GM18951 (cell line): ENCODE measurements around the gene ENTREP1.
"Not testable (repeated sequence)": the region's sequence is repeated elsewhere in the genome, so short reads cannot be mapped to it uniquely, and the experiment has no call there.

Source experiments
- POLR2A ChIP-seq: IDR thresholded peaks from 4 replicates; pipeline ENCODE4 v1.6.1; 2011; ENCODE audit warnings: mild to moderate bottlenecking; ENCODE audit not compliant: insufficient read length, insufficient read depth; ENCODE audit errors: extremely low read depth
- in situ Hi-C: fragments of 300-500 bp; cut with MboI; formaldehyde crosslinking; loops from one replicate; pipeline ENCODE4 v1.12.0; 2022; ENCODE audit warnings: low sequenced_read_pairs, mixed read lengths, inconsistent platforms; ENCODE audit not compliant: unreplicated experiment

The ENTREP1 gene

DNA sequence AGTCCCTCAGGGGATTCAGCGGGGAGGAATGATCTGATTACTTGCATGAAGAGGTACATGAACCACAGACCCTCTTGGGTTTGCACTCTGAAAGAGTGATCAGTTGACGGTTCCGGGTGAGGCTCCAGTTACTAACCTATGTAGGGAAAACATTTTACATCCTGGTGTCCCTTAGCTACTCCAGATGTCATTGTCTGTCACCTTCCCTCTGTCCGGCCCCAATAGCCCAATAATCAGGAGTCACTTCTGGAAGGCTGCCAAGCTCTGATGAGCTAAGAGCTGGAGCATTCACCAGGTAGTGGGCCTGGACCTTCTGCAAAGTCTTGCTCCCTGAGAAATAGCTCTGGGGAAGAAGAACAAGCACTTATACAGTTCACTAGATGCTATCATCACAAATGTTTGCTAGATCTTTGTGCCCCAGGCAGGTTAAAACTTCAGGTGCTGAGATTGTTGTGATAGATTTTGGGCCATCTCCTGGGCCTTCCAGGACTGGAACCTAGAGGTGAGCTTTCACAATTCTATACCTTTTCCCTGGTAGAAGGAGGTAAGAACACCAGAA, 64.5 kb downstream of the ENTREP1 start:
- no peak for TF ChIP-seq POLR2A
- in situ Hi-C loops: no loop called here

DNA sequence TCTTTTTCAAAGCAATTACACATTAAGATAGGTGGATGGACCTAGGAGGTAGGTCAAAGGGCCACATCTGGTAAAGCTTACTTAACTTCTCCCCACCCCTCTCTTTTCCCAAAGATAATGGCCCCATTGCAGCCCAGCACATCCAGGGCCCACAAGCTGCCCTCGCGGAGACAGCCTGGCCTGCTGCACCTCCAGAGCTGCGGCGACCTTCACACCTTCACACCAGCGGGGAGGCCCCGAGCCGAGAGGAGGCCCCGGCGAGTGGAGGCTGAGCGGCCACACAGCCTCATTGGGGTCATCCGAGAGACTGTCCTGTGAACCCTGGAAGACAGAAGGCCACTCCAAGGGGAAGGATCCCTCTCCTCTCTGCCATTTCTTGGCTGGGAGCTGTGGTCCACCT, 66.5 kb downstream of the ENTREP1 start:
- in situ Hi-C loops: no loop called here
- no peak for TF ChIP-seq POLR2A

GRCh38 chr9:69391946-69392345, 66.9 kb downstream of the ENTREP1 start:
- in situ Hi-C loops: no loop called here
- TF ChIP-seq POLR2A: no peak

DNA sequence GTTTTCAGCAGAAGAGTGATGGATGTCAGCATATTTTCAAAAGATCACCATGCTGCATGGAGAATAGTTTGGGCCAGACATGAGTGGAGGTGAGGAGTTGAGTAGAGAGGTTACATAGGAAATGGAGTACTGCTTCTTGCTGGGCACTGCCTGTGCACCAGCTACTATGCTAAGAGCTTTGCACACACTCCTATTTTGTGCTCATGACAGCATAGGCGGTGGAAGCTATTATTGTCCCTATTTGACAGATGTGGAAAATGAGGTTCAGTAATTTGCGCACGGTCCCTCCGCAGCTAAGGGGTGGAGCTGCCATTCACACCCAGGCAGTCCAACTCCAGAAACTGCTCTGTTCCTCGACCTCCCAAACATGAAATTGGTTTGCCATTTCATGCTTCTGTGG, 67.8 kb downstream of the ENTREP1 start:
- in situ Hi-C loops: no loop called here
- TF ChIP-seq POLR2A: no peak

DNA sequence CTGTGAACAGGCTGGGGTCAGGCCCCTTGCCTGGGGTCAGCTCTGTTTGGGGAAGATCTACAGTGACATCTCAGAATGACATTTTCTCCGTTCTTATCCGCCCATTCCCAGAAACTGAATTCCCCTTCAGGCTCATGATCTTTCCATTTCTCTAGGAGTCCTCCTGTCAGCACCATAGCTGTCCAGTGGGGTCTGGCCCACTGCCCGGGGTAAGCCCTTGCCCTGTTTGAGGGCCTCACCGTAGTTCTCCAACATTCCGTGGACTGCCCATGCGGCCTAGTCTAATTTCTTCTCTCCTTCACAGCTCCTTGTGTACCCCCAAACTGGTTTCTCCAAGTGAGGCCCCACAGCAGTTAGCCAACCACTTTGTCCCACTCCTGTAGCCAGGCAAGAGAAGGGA, 68.4 kb downstream of the ENTREP1 start:
- no peak for TF ChIP-seq POLR2A
- in situ Hi-C loops: no loop called here

DNA sequence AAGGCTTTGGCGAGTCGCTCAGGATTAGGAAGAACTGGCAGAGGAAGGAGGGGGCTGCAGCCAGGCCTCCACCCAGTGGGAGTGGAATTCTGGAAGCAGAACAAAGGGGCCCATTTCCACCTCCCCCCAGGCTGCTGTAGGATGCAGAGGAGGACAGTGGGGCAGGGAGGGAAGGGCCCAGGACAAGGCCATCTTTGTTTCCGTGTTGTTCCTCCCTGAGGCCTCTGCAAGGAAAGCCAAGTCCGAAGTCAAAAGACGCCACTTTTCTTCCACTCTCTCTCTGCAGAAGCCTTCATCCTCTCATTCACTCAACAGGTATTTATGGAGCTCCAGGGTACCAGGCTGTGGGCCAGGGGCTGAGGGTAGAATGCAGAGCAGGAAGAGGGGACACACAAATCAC, 70.7 kb downstream of the ENTREP1 start:
- in situ Hi-C loops: no loop called here
- no peak for TF ChIP-seq POLR2A

DNA sequence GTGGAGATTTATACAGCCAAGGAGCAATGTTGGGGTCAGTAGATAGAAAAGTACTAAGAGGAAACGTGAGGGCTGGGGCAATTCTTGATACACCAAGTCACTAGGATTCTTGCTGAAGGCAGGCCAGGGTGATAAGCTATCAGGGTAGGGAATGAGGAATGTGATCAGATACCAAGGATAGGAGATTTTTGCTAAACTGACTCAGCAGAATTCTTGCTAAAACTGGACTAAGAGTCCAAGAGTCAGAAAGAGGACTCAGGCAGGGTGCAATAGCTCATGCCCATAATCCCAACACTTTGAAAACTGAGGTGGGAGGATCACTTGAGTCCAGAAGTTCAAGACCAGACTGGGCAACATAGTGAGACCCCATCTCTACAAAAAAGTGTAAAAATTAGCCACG, 71.7 kb downstream of the ENTREP1 start:
- no peak for TF ChIP-seq POLR2A
- in situ Hi-C loops: no loop called here

GRCh38 chr9:69397384-69398214, 72.6 kb downstream of the ENTREP1 start:
- no peak for TF ChIP-seq POLR2A
- in situ Hi-C loops: no loop called here

GRCh38 chr9:69400470-69400869, 75.5 kb downstream of the ENTREP1 start:
- no peak for TF ChIP-seq POLR2A
- in situ Hi-C loops: no loop called here

DNA sequence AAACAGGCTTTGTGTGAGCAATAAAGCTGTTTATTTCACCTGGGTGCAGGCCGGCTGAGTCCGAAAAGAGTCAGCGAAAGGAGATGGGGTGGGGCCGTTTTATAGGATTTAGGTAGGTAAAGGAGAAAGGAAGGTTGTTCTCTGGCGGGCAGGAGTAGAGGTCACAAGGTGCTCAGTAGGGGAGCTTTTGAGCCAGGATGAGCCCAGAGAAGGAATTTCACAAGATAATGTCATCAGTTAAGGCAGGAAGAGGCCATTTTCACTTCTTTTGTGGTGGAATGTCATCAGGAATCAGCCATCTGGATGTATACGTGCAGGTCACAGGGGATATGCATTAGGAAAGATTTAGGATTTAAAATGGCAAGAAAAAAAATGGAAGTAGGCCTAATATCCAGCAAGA, 84.9 kb downstream of the ENTREP1 start:
- in situ Hi-C loops: not testable (repeated sequence)

DNA sequence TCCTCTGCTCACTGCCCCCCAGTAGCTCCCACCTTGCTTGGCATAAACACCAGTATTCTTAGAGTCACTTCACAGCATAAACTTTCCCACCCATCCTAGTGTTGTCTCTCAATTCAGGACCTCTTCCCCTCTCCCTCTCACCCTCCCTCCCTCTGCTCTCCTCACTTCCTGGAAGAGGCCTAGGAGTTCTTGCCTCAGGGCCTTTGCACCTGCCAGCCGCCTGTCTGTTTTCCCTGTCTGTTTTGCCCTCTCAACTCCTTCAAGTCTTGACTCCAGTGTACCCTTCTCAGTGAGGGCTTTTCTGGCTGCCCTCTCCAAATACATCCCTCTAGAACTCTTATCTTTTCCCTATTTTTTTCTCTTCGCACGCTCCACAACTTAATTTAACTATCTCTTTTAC, 86.2 kb downstream of the ENTREP1 start:
- in situ Hi-C loops: no loop called here
- TF ChIP-seq POLR2A: no peak

DNA sequence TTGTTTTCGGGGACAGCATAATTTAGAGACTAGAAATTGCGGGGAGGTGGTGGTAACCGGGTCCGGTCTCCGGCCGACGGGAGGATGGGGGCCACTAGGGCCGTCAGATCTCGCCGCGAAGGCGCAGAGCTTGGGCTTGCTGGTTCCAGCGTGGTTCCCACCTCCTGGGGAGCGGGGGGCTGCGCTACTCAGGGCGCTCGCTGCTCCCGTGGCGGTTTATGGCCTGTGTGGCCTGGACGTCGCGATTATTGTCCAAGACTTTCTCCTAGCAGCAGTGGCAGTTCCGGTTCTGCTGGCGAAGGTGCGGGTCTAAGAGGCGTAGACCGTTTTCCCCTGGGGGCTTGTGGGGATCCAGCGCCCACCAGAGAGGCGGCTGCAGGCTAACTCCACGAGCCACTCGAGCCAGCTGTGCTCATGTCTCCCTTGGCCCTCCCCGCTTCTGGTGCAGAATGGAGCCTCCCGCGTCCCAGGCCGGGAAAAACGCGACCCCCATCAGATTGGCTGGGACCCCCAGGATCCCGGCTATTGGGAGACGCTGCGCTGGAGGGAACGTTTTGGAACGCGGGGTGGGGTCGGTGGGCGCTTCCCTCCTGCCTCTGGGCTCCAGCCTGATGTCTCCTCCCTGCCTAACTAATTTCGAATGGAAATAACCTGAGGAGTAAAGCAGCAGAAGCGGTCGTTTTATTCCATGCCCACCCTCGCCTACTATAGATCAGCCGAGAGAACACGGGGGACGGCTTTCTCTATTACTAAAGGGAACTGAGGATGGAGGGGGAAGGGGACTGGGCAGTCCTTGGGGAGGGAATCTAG, 87.1 kb downstream of the ENTREP1 start:
- in situ Hi-C loops: no loop called here
- TF ChIP-seq POLR2A: no peak

- in situ Hi-C loops: no loop called here
- no peak for TF ChIP-seq POLR2A
Observed at GRCh38 chr9:69412741-69413150, 87.7 kb downstream of the ENTREP1 start.
